Spleen (tissue), 11 donors: Measurements from ENCODE around the gene IL1RAPL1. TPM values are rescaled to one million over a fixed set of nuclear protein-coding genes. Genes with fewer than 3 reads are reported as not detected.

ENCODE experiments used
- DNase-seq: peaks from one replicate; pipeline ENCODE4 v3.0.0-alpha.2; 2020
- H3K27ac ChIP-seq, 8 donors: fragments of 200-600 bp; sonication (generic) in 7 of 8; 1 replicate in 4 of 8; 2 replicates in 4 of 8; pipeline versions ENCODE4 v1.5.0 to v1.8.0; 2016 to 2021; ENCODE audit warnings: inconsistent platforms in 4 of 8, mild to moderate bottlenecking in 4 of 8, moderate library complexity in 1 of 8
- H3K27me3 ChIP-seq, 7 donors: fragments of 200-600 bp; sonication (generic) in 6 of 7; replicated peaks in 1 of 7; 1 replicate in 4 of 7; 2 replicates in 3 of 7; pipeline versions ENCODE4 v1.5.0 to v1.8.0; 2016 to 2021; ENCODE audit warnings: inconsistent platforms in 3 of 7, mild to moderate bottlenecking in 1 of 7
- H3K36me3 ChIP-seq, 6 donors: fragments of 200-600 bp; sonication (generic) in 5 of 6; 1 replicate in 4 of 6; 2 replicates in 2 of 6; pipeline versions ENCODE4 v1.5.0 to v1.8.0; 2016 to 2021; ENCODE audit warnings: inconsistent platforms in 2 of 6
- H3K4me1 ChIP-seq, 6 donors: fragments of 200-600 bp; sonication (generic) in 5 of 6; 1 replicate in 3 of 6; 2 replicates in 3 of 6; pipeline versions ENCODE4 v1.5.0 to v1.8.0; 2016 to 2021; ENCODE audit warnings: inconsistent platforms in 3 of 6
- H3K4me3 ChIP-seq, 8 donors: fragments of 200-600 bp; sonication (generic) in 7 of 8; 1 replicate in 4 of 8; 2 replicates in 4 of 8; pipeline versions ENCODE4 v1.5.0 to v1.8.0; 2016 to 2021; ENCODE audit warnings: inconsistent platforms in 4 of 8, mild to moderate bottlenecking in 4 of 8, moderate library complexity in 2 of 8
- H3K9me3 ChIP-seq, 8 donors: fragments of 200-600 bp; sonication (generic) in 7 of 8; 1 replicate in 4 of 8; 2 replicates in 4 of 8; pipeline versions ENCODE4 v1.5.0 to v1.8.0; 2016 to 2021; ENCODE audit warnings: inconsistent platforms in 4 of 8
- CTCF ChIP-seq, 11 experiments: fragments of 200-600 bp in 7 of 11; fragments of 450-650 bp in 4 of 11; sonication (generic) in 4 of 11; IDR thresholded peaks in 8 of 11; conservative IDR thresholded peaks in 3 of 11; 1 replicate in 7 of 11; 2 replicates in 4 of 11; pipeline versions ENCODE4 v1.4.0 to v1.8.0; 2016 to 2021; ENCODE audit warnings: antibody characterized with exemption in 11 of 11, inconsistent platforms in 4 of 11, mild to moderate bottlenecking in 1 of 11
- POLR2A ChIP-seq, 3 donors: fragments of 450-650 bp; IDR thresholded peaks; one replicate each; pipeline ENCODE4 v1.5.1; 2017; ENCODE audit warnings: antibody characterized with exemption in 3 of 3, mild to moderate bottlenecking in 1 of 3
- POLR2AphosphoS5 ChIP-seq, 3 donors: sonication (generic); formaldehyde crosslinking; IDR thresholded peaks; one replicate each; pipeline ENCODE4 v1.5.1; 2017; ENCODE audit warnings: antibody characterized with exemption in 3 of 3
- WGBS, 5 donors: extraction: QIAGEN DNeasy Blood & Tissue Kit in 3 of 5; methylation state at CpG; one replicate each; pipeline versions ENCODE4 v1.1.5 to v1.1.7; 2013 to 2018; 5-methylcytosine and 5-hydroxymethylcytosine counted together
- intact Hi-C: fragments of 100-400 bp; cut with DNase I; formaldehyde crosslinking; loops from one replicate; pipeline ENCODE4 v1.15.0; 2023; ENCODE audit warnings: low total_unique reads
- polyA plus RNA-seq, 3 donors: library from polyadenylated mRNA; stranded (reverse); fragments of 200-250 nt; gene quantifications; one replicate each; pipeline ENCODE4 v1.2.1, GENCODE V29; 2013
- total RNA-seq, 7 donors: library from RNA; depleted of rRNA in 3 of 7; stranded (reverse); fragments of >200 nt in 3 of 7; fragmentation: NEBNext Ultra II Directional in 4 of 7; extraction: Animal tissue kit (Norgen Biotek cat#: 25700) in 4 of 7; gene quantifications; one replicate each; pipeline versions ENCODE4 v1.1.0 to v1.2.1, GENCODE V29; 2016 to 2021
- donor health status: healthy with polysubstance abuse.
- donor health status: DM: no; HTN: no; CAD: no; lungs with moderate emphysema.
- donor health status: DM: no; HTN: no; CAD: no.
- donor health status: Bipolar disorder and iron deficiency.
- donor health status: healthy.
- donor health status: DM: no; HTN: no; CAD: no.
- donor health status: DM: yes; HTN: yes; CAD: no.

The IL1RAPL1 gene
- total and polyA plus RNA-seq, 10 donors: 0.03 to 0.19 TPM; not detected in 8

GRCh38 chrX:29813174-29813573, 1225.9 kb downstream of the IL1RAPL1 start:
- no peak for TF ChIP-seq POLR2A (IDR thresholded peaks at IDR 0.05)
- no peak for TF ChIP-seq POLR2AphosphoS5 (IDR thresholded peaks at IDR 0.05)
- TF ChIP-seq CTCF (IDR thresholded peaks at IDR 0.05 in 8 of 11, conservative IDR thresholded peaks at IDR 0.05 in 3 of 11): no peak
- no peaks in the 10 kb centered on the region for H3K36me3 ChIP-seq
- no peak overlapping the region for H3K4me3 ChIP-seq
- H3K27ac ChIP-seq: no peak overlapping the region
- H3K4me1 ChIP-seq: no peaks in the 10 kb centered on the region
- peaks cover 0 to 6% (median 0%) of the 10 kb centered on the region in 7 donors for H3K27me3 ChIP-seq
- intact Hi-C loops: no loop called here
- DNase-seq: no peak
- H3K9me3 ChIP-seq: peaks cover 0 to 4% (median 0%) of the 10 kb centered on the region in 8 donors

- no peaks in the 10 kb centered on the region for H3K9me3 ChIP-seq
- H3K4me3 ChIP-seq: no peak overlapping the region
- TF ChIP-seq CTCF (IDR thresholded peaks at IDR 0.05 in 8 of 11, conservative IDR thresholded peaks at IDR 0.05 in 3 of 11) (no peak), POLR2A (IDR thresholded peaks at IDR 0.05) (no peak)
- 57 to 65% (median 58%) methylated on average over 6 of the region's 6 CpGs for WGBS, 5 donors
- no peaks in the 10 kb centered on the region for H3K27me3 ChIP-seq
- DNase-seq: no peak
- H3K27ac ChIP-seq: no peak overlapping the region
- intact Hi-C loops: no loop called here
- H3K36me3 ChIP-seq: no peaks in the 10 kb centered on the region
- H3K4me1 ChIP-seq: no peaks in the 10 kb centered on the region
Observed at GRCh38 chrX:29824176-29824906, 1237.1 kb downstream of the IL1RAPL1 start.

- intact Hi-C loops: no loop called here
- Histone ChIP-seq H3K9me3 (no peaks in the 10 kb centered on the region), H3K36me3 (no peaks in the 10 kb centered on the region), H3K27me3 (no peaks in the 10 kb centered on the region), H3K4me1 (no peaks in the 10 kb centered on the region), H3K27ac (no peak overlapping the region), H3K4me3 (no peak overlapping the region)
- WGBS, 5 donors: 87 to 92% (median 88%) methylated on average over 5 of the region's 5 CpGs
- TF ChIP-seq POLR2A (IDR thresholded peaks at IDR 0.05) (no peak), POLR2AphosphoS5 (IDR thresholded peaks at IDR 0.05) (no peak), CTCF (IDR thresholded peaks at IDR 0.05 in 8 of 11, conservative IDR thresholded peaks at IDR 0.05 in 3 of 11) (no peak)
- no peak for DNase-seq
Observed at GRCh38 chrX:29826742-29827141, 1239.5 kb downstream of the IL1RAPL1 start.

GRCh38 chrX:29834311-29834710, 1247.1 kb downstream of the IL1RAPL1 start:
- no peak overlapping the region for H3K27ac ChIP-seq
- TF ChIP-seq POLR2A (IDR thresholded peaks at IDR 0.05) (no peak), POLR2AphosphoS5 (IDR thresholded peaks at IDR 0.05) (no peak), CTCF (IDR thresholded peaks at IDR 0.05 in 8 of 11, conservative IDR thresholded peaks at IDR 0.05 in 3 of 11) (no peak)
- 67 to 86% (median 69%) methylated on average over 2 of the region's 2 CpGs for WGBS, 5 donors
- H3K9me3 ChIP-seq: no peaks in the 10 kb centered on the region
- no peak overlapping the region for H3K4me3 ChIP-seq
- DNase-seq: no peak
- no peaks in the 10 kb centered on the region for H3K4me1 ChIP-seq
- H3K36me3 ChIP-seq: no peaks in the 10 kb centered on the region
- no peaks in the 10 kb centered on the region for H3K27me3 ChIP-seq
- intact Hi-C loops: no loop called here
